Mesodermal cell (in vitro differentiated cells): ENCODE measurements around the gene RPL7L1. TPM values are rescaled to one million over a fixed set of nuclear protein-coding genes. Genes with fewer than 3 reads are reported as not detected.

Experiments
- H3K27ac ChIP-seq: 2 replicates; pipeline ENCODE4 v1.7.0; 2013; ENCODE audit warnings: mild to moderate bottlenecking, low read depth, low read length, moderate library complexity; ENCODE audit not compliant: severe bottlenecking
- H3K36me3 ChIP-seq: 2 replicates; pipeline ENCODE4 v1.7.1; 2013; ENCODE audit warnings: mild to moderate bottlenecking, low read length, moderate library complexity; ENCODE audit not compliant: control insufficient read depth, insufficient read depth
- H3K4me1 ChIP-seq: one replicate; pipeline ENCODE4 v1.7.1; 2013; ENCODE audit warnings: mild to moderate bottlenecking, low read length; ENCODE audit not compliant: insufficient read depth, control insufficient read depth, poor library complexity, severe bottlenecking
- H3K4me3 ChIP-seq: 2 replicates; pipeline ENCODE4 v1.7.0; 2013; ENCODE audit warnings: low read length, control low read depth, mild to moderate bottlenecking; ENCODE audit not compliant: insufficient read depth, poor library complexity, severe bottlenecking; ENCODE audit errors: extremely low read depth
- H3K9me3 ChIP-seq: 2 replicates; pipeline ENCODE4 v1.7.1; 2013; ENCODE audit warnings: mild to moderate bottlenecking, low read length, moderate library complexity; ENCODE audit not compliant: control insufficient read depth
- WGBS, 2 experiments: methylation state at CpG; one replicate each; pipeline ENCODE4 v1.1.5; 2013; ENCODE audit warnings: missing lambda C conversion rate in 2 of 2; ENCODE audit not compliant: insufficient coverage in 2 of 2; 5-methylcytosine and 5-hydroxymethylcytosine counted together
- polyA plus RNA-seq, 2 experiments: library from polyadenylated mRNA; stranded (reverse); fragments of 50-300 nt; gene quantifications; one replicate each; pipeline ENCODE4 v1.2.3, GENCODE V29; 2013

RPL7L1 gene
- 77.5 TPM for polyA plus RNA-seq (2013, experiment 1 of 2)
- 78.3 TPM for polyA plus RNA-seq (2013, experiment 2 of 2)

GRCh38 chr6:42879372-42880239 is at the start of gene RPL7L1:
Gene RPL7L1 (plus strand): TSS chr6:42879616. CDS start chr6:42879911, 295 bp downstream.
- peak within 1 kb of the TSS; percentile 91 for H3K27ac ChIP-seq
- WGBS, 2 experiments, result 0 to 1% methylated on average over 21 to 32 of the region's 41 CpGs
- peak within 1 kb of the TSS; percentile 67 for H3K4me3 ChIP-seq
- no peaks in the 10 kb centered on the region for H3K9me3 ChIP-seq
- peaks cover 3% of the 10 kb centered on the region for H3K4me1 ChIP-seq
- peaks cover 39% of the 10 kb centered on the region for H3K36me3 ChIP-seq

DNA sequence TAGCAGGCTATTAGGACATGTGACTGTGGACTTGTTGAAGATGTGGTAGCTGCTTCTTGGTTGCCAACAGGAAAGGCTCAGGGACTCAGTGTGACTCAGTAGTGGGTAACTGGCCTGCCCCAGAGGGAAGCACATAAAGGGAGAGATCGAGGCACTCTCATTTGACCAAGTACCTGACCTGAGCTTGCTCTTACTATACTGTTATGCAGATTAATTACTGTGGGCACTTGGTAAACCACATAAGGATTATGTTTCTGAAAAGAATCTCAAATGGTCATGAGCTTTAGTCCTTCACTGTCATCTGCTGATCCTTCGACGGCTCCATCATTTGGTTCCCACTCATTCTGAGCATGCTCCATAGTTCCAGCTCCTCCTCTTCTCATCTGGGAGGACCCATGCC is 48.2 kb upstream of the RPL7L1 start:
- H3K9me3 ChIP-seq, result no peaks in the 10 kb centered on the region
- no peak overlapping the region for H3K27ac ChIP-seq
- H3K36me3 ChIP-seq, result peaks cover 17% of the 10 kb centered on the region
- 100% methylated on average over 1 to 3 of the region's 3 CpGs for WGBS, 2 experiments
- H3K4me3 ChIP-seq, result no peak overlapping the region
- no peaks in the 10 kb centered on the region for H3K4me1 ChIP-seq

DNA sequence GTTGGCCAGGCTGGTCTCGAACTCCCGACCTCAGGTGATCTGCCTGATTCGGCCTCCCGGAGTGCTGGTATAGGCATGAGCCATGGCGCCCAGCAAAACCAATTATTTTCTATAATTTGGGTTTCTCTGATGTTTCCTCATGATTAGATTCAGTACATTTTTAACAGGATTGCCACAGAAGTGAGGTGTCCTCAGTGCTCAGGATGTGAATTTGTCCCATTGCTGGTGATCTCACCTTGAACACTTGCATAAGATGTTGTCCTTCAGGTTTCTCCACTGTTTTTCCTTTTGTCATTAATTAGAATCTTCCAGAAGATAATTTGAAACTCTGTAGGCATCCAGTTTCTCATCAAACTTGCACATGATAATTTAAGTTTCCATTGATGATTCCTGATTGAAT is 45.4 kb upstream of the RPL7L1 start:
- Histone ChIP-seq H3K27ac (no peak overlapping the region), H3K4me1 (no peaks in the 10 kb centered on the region), H3K9me3 (no peaks in the 10 kb centered on the region), H3K36me3 (peaks cover 9% of the 10 kb centered on the region), H3K4me3 (no peak overlapping the region)
- WGBS, 2 experiments, result 98 to 100% methylated on average over 4 to 5 of the region's 5 CpGs

DNA sequence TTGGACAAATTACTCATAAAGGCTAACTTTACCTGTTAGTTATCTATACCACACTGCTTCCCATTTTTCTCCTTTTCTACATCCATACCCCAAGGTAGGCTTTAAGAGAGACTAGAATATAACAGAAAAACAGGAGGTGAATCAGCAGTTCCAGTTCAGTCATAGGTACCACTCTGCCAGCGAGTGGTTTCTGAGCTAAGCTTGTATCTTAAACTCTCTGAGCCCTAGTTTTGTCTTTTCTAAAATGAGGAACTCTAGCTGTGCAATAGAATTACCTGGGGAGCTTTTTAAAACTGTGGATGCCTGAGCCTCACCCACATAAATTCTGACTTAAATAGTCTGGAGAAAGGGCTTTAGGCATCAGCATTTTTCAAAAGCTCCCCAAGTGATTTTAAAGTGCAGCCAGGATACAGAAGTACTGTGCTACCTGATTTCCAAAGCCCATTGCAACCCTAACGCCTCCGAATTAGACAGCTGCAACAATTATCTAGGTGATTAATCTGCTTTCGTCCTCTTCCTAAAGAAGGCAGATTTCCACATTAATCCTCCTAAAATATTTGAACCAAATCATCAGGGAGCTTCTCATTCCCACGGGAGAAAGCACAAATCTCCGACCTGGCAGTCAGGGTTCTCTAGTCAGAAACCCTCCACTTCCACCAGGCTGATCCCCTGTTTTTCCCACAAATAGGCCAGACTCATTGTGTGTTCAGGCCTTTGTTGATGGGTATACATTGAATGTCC is 37.4 kb upstream of the RPL7L1 start:
- no peak overlapping the region for H3K4me3 ChIP-seq
- WGBS, 2 experiments, result 86 to 92% methylated on average over 5 to 6 of the region's 6 CpGs
- H3K4me1 ChIP-seq, result no peaks in the 10 kb centered on the region
- H3K27ac ChIP-seq, result no peak overlapping the region
- peaks cover 3% of the 10 kb centered on the region for H3K36me3 ChIP-seq
- H3K9me3 ChIP-seq, result no peaks in the 10 kb centered on the region

DNA sequence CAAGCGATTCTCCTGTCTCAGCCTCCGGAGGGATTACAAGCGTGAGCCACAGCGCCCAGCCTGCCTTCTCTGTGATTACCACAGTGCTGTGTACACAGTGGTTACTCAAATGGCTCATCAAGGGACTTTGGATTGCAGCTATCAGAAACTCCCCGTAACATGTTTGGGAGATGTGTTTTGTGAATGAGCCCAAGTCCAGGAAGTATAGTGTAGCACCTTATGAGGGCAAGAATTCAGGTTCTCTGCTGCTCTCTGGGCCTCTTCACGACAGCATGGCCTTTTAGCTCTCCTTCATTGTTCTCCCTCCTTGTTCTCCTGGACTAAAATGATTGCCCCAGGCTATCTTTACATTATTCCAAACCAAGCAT is 34.1 kb upstream of the RPL7L1 start:
- peaks cover 3% of the 10 kb centered on the region for H3K36me3 ChIP-seq
- no peaks in the 10 kb centered on the region for H3K4me1 ChIP-seq
- 93 to 98% methylated on average over 6 of the region's 6 CpGs for WGBS, 2 experiments
- no peaks in the 10 kb centered on the region for H3K9me3 ChIP-seq
- H3K4me3 ChIP-seq, result no peak overlapping the region
- H3K27ac ChIP-seq, result no peak overlapping the region

DNA sequence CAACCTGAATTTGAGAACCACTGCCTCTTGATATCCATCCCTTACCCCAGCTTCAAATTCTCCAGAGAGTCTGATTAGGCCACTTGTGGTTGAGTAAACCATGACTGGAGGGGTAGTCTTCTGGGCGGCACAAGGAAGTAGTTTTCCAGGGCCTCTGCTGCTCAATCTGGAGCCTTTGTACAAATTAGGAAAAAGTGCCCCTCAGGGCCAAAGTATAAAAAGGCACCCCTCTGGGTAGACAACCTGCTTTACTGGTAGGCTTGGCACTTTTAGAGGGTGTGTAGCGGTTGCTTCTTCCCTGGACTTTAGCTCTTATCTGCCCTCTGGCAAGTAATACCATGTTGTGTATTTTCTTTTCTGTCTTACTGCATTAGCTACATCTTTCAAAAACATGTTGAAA is 32.9 kb upstream of the RPL7L1 start:
- Histone ChIP-seq H3K27ac (no peak overlapping the region), H3K4me3 (no peak overlapping the region), H3K4me1 (no peaks in the 10 kb centered on the region), H3K36me3 (peaks cover 3% of the 10 kb centered on the region), H3K9me3 (no peaks in the 10 kb centered on the region)
- 80 to 100% methylated on average over 1 of the region's 2 CpGs for WGBS, 2 experiments

DNA sequence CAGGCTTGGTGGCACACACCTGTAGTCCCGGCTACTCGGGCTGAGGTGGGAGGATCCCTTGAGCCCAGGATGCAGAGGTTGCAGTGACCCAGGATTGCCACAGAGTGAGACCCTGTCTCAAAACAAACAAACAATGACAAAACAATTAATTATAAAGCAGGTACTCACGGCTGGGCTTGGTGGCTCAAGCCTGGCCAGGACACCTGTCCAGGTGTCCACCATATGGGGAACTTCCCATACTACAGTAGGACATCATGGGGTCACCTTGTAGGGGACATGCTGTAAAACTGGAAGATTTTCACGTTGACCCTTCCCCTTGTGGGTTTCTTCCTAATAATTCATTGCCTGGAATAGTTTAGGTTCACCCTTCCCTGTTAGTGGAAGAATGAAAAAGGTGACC is 30.7 kb upstream of the RPL7L1 start:
- H3K36me3 ChIP-seq, result peaks cover 3% of the 10 kb centered on the region
- WGBS, 2 experiments, result 92 to 100% methylated on average over 2 of the region's 4 CpGs
- H3K9me3 ChIP-seq, result no peaks in the 10 kb centered on the region
- no peak overlapping the region for H3K27ac ChIP-seq
- no peaks in the 10 kb centered on the region for H3K4me1 ChIP-seq
- no peak overlapping the region for H3K4me3 ChIP-seq

GRCh38 chr6:42851599-42851998 is 27.8 kb upstream of the RPL7L1 start:
- H3K36me3 ChIP-seq, result peaks cover under 1% of the 10 kb centered on the region
- no peak overlapping the region for H3K27ac ChIP-seq
- H3K4me1 ChIP-seq, result no peaks in the 10 kb centered on the region
- H3K4me3 ChIP-seq, result no peak overlapping the region
- no peaks in the 10 kb centered on the region for H3K9me3 ChIP-seq
- no CpG with 5 or more reads among the region's 2 CpGs for WGBS, 2 experiments

- 100% methylated on average over 1 of the region's 1 CpG for WGBS, 2 experiments
- H3K9me3 ChIP-seq, result no peaks in the 10 kb centered on the region
- H3K27ac ChIP-seq, result no peak overlapping the region
- peaks cover 23% of the 10 kb centered on the region for H3K36me3 ChIP-seq
- no peak overlapping the region for H3K4me3 ChIP-seq
- no peaks in the 10 kb centered on the region for H3K4me1 ChIP-seq
Measured at GRCh38 chr6:42860036-42860435, 19.4 kb upstream of the RPL7L1 start.

- Histone ChIP-seq H3K4me3 (no peak overlapping the region), H3K27ac (no peak overlapping the region), H3K4me1 (no peaks in the 10 kb centered on the region), H3K9me3 (no peaks in the 10 kb centered on the region), H3K36me3 (peaks cover 23% of the 10 kb centered on the region)
- 100% methylated on average over 4 of the region's 6 CpGs for WGBS, 2 experiments
Measured at GRCh38 chr6:42860481-42860880, 18.9 kb upstream of the RPL7L1 start.

DNA sequence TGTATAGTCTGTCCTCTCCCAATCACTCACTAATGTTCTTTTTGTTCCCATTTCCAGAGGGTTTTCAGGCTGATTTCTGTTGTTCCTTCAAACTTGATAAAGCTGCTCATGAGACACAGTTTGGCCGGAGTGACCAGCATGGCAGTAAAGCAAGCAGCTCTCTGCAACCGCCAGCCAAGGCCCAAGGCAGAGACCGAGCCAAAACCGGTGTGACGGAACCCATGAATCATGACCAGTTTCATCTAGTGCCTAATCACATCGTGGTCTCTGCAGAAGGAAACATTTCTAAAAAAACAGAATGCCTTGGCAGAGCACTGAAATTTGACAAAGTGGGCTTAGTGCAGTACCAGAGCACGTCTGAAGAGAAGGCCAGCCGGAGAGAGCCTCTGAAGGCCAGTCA is 14.8 kb upstream of the RPL7L1 start:
- Histone ChIP-seq H3K36me3 (peaks cover 18% of the 10 kb centered on the region), H3K9me3 (no peaks in the 10 kb centered on the region), H3K4me3 (no peak overlapping the region), H3K27ac (no peak overlapping the region), H3K4me1 (no peaks in the 10 kb centered on the region)
- WGBS, 2 experiments, result 97 to 98% methylated on average over 8 of the region's 8 CpGs
